Measurements from ENCODE around the gene GABRG2.

GABRG2 gene

DNA sequence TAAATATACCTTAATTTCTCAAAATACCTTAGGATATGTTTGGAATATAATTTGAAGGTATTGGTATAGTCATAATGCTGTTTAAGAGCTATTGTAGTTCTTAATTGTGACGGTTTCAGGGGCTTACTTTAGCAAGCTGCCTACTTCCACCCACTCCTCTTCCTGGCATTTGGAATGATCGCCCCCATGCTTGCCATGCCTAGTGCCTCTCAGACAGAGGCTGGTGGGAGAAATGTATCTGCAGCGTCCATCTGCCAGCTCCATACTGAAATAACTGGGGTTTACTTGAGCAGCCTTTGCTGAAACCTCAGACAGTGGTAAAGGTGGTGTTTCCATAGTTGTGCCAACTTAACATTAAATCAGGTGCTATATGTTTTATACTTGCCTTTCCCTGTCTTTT, 52.2 kb downstream of the GABRG2 start:
- Histone ChIP-seq H3K36me3 (ENCODE audit: control insufficient read depth in 4 of 4, insufficient read depth in 4 of 4, low read length in 3 of 4) (no peaks in the 10 kb centered on the region), H3K27me3 (replicated peaks in 2 of 5; ENCODE audit: control insufficient read depth in 4 of 5, insufficient read depth in 5 of 5, low read length in 4 of 5) (peaks cover 0 to under 1% (median 0%) of the 10 kb centered on the region in 5 experiments), H3K27ac (ENCODE audit: insufficient read depth in 1 of 2, low read depth in 1 of 2, low read length in 2 of 2, poor library complexity in 1 of 2, severe bottlenecking in 2 of 2) (no peak overlapping the region), H3K9me3 (ENCODE audit: control extremely low read depth in 1 of 5, control insufficient read depth in 4 of 5, insufficient read depth in 2 of 5, low read depth in 1 of 5, low read length in 4 of 5) (no peaks in the 10 kb centered on the region), H3K4me3 (ENCODE audit: control insufficient read depth in 1 of 7, extremely low read depth in 1 of 7, insufficient read depth in 4 of 7, low read depth in 2 of 7, low read length in 6 of 7) (no peak overlapping the region), H3K4me1 (ENCODE audit: control extremely low read depth in 1 of 4, control insufficient read depth in 4 of 4, insufficient read depth in 4 of 4, low read length in 3 of 4) (no peaks in the 10 kb centered on the region)
- ChIA-PET CTCF (no interaction called here), POLR2A (no interaction called here)
- DNase-seq: no peak
- 90% methylated on average over 2 of the region's 3 CpGs for WGBS (ENCODE audit: insufficient coverage)

DNA sequence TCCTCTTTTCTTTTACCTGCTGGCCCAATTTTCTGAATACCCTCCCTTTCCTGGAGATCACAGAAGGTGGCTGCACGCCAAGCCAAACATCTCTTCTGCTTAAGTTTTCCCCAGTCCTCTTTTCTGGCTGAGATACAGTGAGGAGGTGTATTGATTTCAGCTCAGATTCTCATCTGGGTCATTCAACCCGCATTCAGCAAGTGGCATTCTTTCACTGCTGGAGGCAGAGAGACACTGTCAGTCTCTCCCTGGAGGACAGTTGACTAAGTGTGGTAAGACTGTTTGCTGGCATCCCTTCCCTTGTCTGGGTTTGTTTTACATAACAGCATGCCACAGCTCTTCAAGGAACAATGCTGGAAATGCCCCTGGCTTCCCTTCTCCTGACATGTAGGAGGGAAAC, 60.5 kb downstream of the GABRG2 start:
- DNase-seq: no peak
- POLR2A ChIA-PET: no interaction called here
- Histone ChIP-seq H3K27me3 (replicated peaks in 2 of 5; ENCODE audit: control insufficient read depth in 4 of 5, insufficient read depth in 5 of 5, low read length in 4 of 5) (peaks cover 0 to 2% (median 0%) of the 10 kb centered on the region in 5 experiments), H3K4me3 (ENCODE audit: control insufficient read depth in 1 of 7, extremely low read depth in 1 of 7, insufficient read depth in 4 of 7, low read depth in 2 of 7, low read length in 6 of 7) (no peak overlapping the region), H3K36me3 (ENCODE audit: control insufficient read depth in 4 of 4, insufficient read depth in 4 of 4, low read length in 3 of 4) (no peaks in the 10 kb centered on the region), H3K9me3 (ENCODE audit: control extremely low read depth in 1 of 5, control insufficient read depth in 4 of 5, insufficient read depth in 2 of 5, low read depth in 1 of 5, low read length in 4 of 5) (peaks cover 0 to 1% (median 0%) of the 10 kb centered on the region in 5 experiments), H3K4me1 (ENCODE audit: control extremely low read depth in 1 of 4, control insufficient read depth in 4 of 4, insufficient read depth in 4 of 4, low read length in 3 of 4) (no peaks in the 10 kb centered on the region), H3K27ac (ENCODE audit: insufficient read depth in 1 of 2, low read depth in 1 of 2, low read length in 2 of 2, poor library complexity in 1 of 2, severe bottlenecking in 2 of 2) (no peak overlapping the region)
- CTCF ChIA-PET: no interaction called here
- 14% methylated on average over 1 of the region's 2 CpGs for WGBS (ENCODE audit: insufficient coverage)

DNA sequence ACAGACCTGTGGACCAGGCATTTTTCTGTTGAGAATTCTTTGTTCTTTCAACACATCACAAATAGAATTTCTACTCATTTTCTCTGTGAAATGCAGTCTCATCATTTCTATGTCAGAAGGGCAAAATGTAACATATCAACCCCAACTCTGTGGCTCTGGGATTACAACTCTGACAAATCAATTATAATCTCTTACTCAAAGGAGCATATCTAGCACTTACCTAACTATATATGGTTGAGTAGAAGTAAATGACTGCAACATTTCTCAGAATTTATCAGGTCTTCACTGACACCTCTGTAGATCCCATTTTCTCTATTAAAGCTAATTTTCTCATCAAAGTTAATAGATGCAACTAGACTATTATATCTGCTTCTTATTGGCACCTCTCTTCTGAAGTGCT, 64.8 kb downstream of the GABRG2 start:
- no peaks in the 10 kb centered on the region for H3K4me1 ChIP-seq (ENCODE audit: control extremely low read depth in 1 of 4, control insufficient read depth in 4 of 4, insufficient read depth in 4 of 4, low read length in 3 of 4)
- ChIA-PET POLR2A (no interaction called here), CTCF (no interaction called here)
- H3K9me3 ChIP-seq (ENCODE audit: control extremely low read depth in 1 of 5, control insufficient read depth in 4 of 5, insufficient read depth in 2 of 5, low read depth in 1 of 5, low read length in 4 of 5): peaks cover 0 to 1% (median 0%) of the 10 kb centered on the region in 5 experiments
- H3K27ac ChIP-seq (ENCODE audit: insufficient read depth in 1 of 2, low read depth in 1 of 2, low read length in 2 of 2, poor library complexity in 1 of 2, severe bottlenecking in 2 of 2): no peak overlapping the region
- DNase-seq: no peak
- no peaks in the 10 kb centered on the region for H3K36me3 ChIP-seq (ENCODE audit: control insufficient read depth in 4 of 4, insufficient read depth in 4 of 4, low read length in 3 of 4)
- no peak overlapping the region for H3K4me3 ChIP-seq (ENCODE audit: control insufficient read depth in 1 of 7, extremely low read depth in 1 of 7, insufficient read depth in 4 of 7, low read depth in 2 of 7, low read length in 6 of 7)
- peaks cover 0 to 4% (median 0%) of the 10 kb centered on the region in 5 experiments for H3K27me3 ChIP-seq (replicated peaks in 2 of 5; ENCODE audit: control insufficient read depth in 4 of 5, insufficient read depth in 5 of 5, low read length in 4 of 5)

DNA sequence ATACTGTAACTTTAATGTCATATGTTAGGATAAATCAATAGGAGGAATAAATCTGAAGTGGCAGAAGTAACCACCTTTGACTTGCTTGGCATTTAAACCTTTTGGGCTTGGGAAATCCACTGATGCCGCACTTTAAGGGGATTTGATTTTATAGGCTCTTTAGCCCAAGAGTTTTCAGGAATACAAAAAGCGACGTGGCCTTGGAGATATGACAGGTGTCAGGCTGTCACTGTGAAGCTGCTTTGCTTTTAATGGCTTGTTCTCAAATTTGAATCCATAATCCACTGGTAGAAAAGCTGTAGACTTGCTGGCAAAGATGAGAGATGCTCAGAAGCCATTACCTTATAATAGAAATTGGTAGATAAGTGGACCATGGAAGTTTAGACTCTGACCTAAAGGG, 71.6 kb downstream of the GABRG2 start:
- ChIA-PET CTCF (no interaction called here), POLR2A (no interaction called here)
- Histone ChIP-seq H3K27me3 (replicated peaks in 2 of 5; ENCODE audit: control insufficient read depth in 4 of 5, insufficient read depth in 5 of 5, low read length in 4 of 5) (no peaks in the 10 kb centered on the region), H3K4me3 (ENCODE audit: control insufficient read depth in 1 of 7, extremely low read depth in 1 of 7, insufficient read depth in 4 of 7, low read depth in 2 of 7, low read length in 6 of 7) (no peak overlapping the region), H3K27ac (ENCODE audit: insufficient read depth in 1 of 2, low read depth in 1 of 2, low read length in 2 of 2, poor library complexity in 1 of 2, severe bottlenecking in 2 of 2) (no peak overlapping the region), H3K9me3 (ENCODE audit: control extremely low read depth in 1 of 5, control insufficient read depth in 4 of 5, insufficient read depth in 2 of 5, low read depth in 1 of 5, low read length in 4 of 5) (peaks cover 0 to 4% (median 0%) of the 10 kb centered on the region in 5 experiments), H3K36me3 (ENCODE audit: control insufficient read depth in 4 of 4, insufficient read depth in 4 of 4, low read length in 3 of 4) (no peaks in the 10 kb centered on the region), H3K4me1 (ENCODE audit: control extremely low read depth in 1 of 4, control insufficient read depth in 4 of 4, insufficient read depth in 4 of 4, low read length in 3 of 4) (no peaks in the 10 kb centered on the region)
- no peak for DNase-seq
- WGBS (ENCODE audit: insufficient coverage): 93% methylated on average over 3 of the region's 3 CpGs

GRCh38 chr5:162154242-162154641, 86.7 kb downstream of the GABRG2 start:
- CTCF ChIA-PET: no interaction called here
- Histone ChIP-seq H3K4me1 (ENCODE audit: control extremely low read depth in 1 of 4, control insufficient read depth in 4 of 4, insufficient read depth in 4 of 4, low read length in 3 of 4) (no peaks in the 10 kb centered on the region), H3K27ac (ENCODE audit: insufficient read depth in 1 of 2, low read depth in 1 of 2, low read length in 2 of 2, poor library complexity in 1 of 2, severe bottlenecking in 2 of 2) (no peak overlapping the region), H3K27me3 (replicated peaks in 2 of 5; ENCODE audit: control insufficient read depth in 4 of 5, insufficient read depth in 5 of 5, low read length in 4 of 5) (no peaks in the 10 kb centered on the region), H3K36me3 (ENCODE audit: control insufficient read depth in 4 of 4, insufficient read depth in 4 of 4, low read length in 3 of 4) (no peaks in the 10 kb centered on the region), H3K9me3 (ENCODE audit: control extremely low read depth in 1 of 5, control insufficient read depth in 4 of 5, insufficient read depth in 2 of 5, low read depth in 1 of 5, low read length in 4 of 5) (no peaks in the 10 kb centered on the region), H3K4me3 (ENCODE audit: control insufficient read depth in 1 of 7, extremely low read depth in 1 of 7, insufficient read depth in 4 of 7, low read depth in 2 of 7, low read length in 6 of 7) (no peak overlapping the region)
- DNase-seq: no peak
- WGBS (ENCODE audit: insufficient coverage): no CpG with 5 or more reads among the region's 1 CpG
- POLR2A ChIA-PET: no interaction called here

- no peaks in the 10 kb centered on the region for H3K36me3 ChIP-seq (ENCODE audit: control insufficient read depth in 4 of 4, insufficient read depth in 4 of 4, low read length in 3 of 4)
- POLR2A ChIA-PET: no interaction called here
- no peak overlapping the region for H3K27ac ChIP-seq (ENCODE audit: insufficient read depth in 1 of 2, low read depth in 1 of 2, low read length in 2 of 2, poor library complexity in 1 of 2, severe bottlenecking in 2 of 2)
- no peaks in the 10 kb centered on the region for H3K27me3 ChIP-seq (replicated peaks in 2 of 5; ENCODE audit: control insufficient read depth in 4 of 5, insufficient read depth in 5 of 5, low read length in 4 of 5)
- 94% methylated on average over 2 of the region's 2 CpGs for WGBS (ENCODE audit: insufficient coverage)
- no peak overlapping the region for H3K4me3 ChIP-seq (ENCODE audit: control insufficient read depth in 1 of 7, extremely low read depth in 1 of 7, insufficient read depth in 4 of 7, low read depth in 2 of 7, low read length in 6 of 7)
- H3K4me1 ChIP-seq (ENCODE audit: control extremely low read depth in 1 of 4, control insufficient read depth in 4 of 4, insufficient read depth in 4 of 4, low read length in 3 of 4): no peaks in the 10 kb centered on the region
- H3K9me3 ChIP-seq (ENCODE audit: control extremely low read depth in 1 of 5, control insufficient read depth in 4 of 5, insufficient read depth in 2 of 5, low read depth in 1 of 5, low read length in 4 of 5): peaks cover 0 to 7% (median 0%) of the 10 kb centered on the region in 5 experiments
- CTCF ChIA-PET: no interaction called here
- no peak for DNase-seq
These were observed 92.8 kb downstream of the GABRG2 start for GRCh38 chr5:162160401-162160800.

GRCh38 chr5:162163663-162164062, 96.1 kb downstream of the GABRG2 start:
- H3K4me3 ChIP-seq (ENCODE audit: control insufficient read depth in 1 of 7, extremely low read depth in 1 of 7, insufficient read depth in 4 of 7, low read depth in 2 of 7, low read length in 6 of 7): no peak overlapping the region
- H3K36me3 ChIP-seq (ENCODE audit: control insufficient read depth in 4 of 4, insufficient read depth in 4 of 4, low read length in 3 of 4): no peaks in the 10 kb centered on the region
- CTCF ChIA-PET: no interaction called here
- no peaks in the 10 kb centered on the region for H3K27me3 ChIP-seq (replicated peaks in 2 of 5; ENCODE audit: control insufficient read depth in 4 of 5, insufficient read depth in 5 of 5, low read length in 4 of 5)
- H3K9me3 ChIP-seq (ENCODE audit: control extremely low read depth in 1 of 5, control insufficient read depth in 4 of 5, insufficient read depth in 2 of 5, low read depth in 1 of 5, low read length in 4 of 5): peaks cover 0 to 16% (median 6%) of the 10 kb centered on the region in 5 experiments
- WGBS (ENCODE audit: insufficient coverage): 81% methylated on average over 5 of the region's 6 CpGs
- DNase-seq: no peak
- H3K4me1 ChIP-seq (ENCODE audit: control extremely low read depth in 1 of 4, control insufficient read depth in 4 of 4, insufficient read depth in 4 of 4, low read length in 3 of 4): no peaks in the 10 kb centered on the region
- H3K27ac ChIP-seq (ENCODE audit: insufficient read depth in 1 of 2, low read depth in 1 of 2, low read length in 2 of 2, poor library complexity in 1 of 2, severe bottlenecking in 2 of 2): no peak overlapping the region
- POLR2A ChIA-PET: no interaction called here

Data from common myeloid progenitor, CD34-positive (primary cell).